Raji (cell line): ENCODE data around the gene MINDY1.

Experiments used
- POLR2A ChIP-seq: IDR thresholded peaks from 2 replicates; pipeline ENCODE4 v1.6.1; 2011; ENCODE audit warnings: low read depth, low read length, control low read depth; ENCODE audit not compliant: insufficient read depth

The MINDY1 gene

GRCh38 chr1:151002051-151002450, 4.7 kb downstream of the MINDY1 start:
- TF ChIP-seq POLR2A, result no peak

DNA sequence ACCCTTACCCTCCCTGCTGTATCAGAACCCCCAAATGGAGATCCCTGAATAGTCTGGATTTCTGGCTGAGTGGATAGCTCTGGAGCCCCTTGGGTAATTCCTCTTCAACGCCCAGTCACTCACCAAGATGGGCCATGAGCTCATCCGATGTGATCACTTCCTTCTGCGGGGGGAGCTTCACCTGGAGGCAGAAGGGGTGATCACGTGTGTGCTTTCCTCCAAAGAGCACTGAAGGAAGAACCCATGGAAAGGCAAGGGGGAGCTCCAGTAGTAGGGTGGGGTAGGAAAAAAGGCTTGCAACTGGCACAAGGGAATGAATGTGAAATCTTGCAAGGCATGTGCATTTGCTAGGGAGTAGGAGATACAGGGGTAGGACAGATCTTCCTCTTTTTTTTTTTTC, 5.1 kb downstream of the MINDY1 start:
- TF ChIP-seq POLR2A, result no peak

- no peak for TF ChIP-seq POLR2A
These were observed 6.3 kb downstream of the MINDY1 start for GRCh38 chr1:151000408-151000807.

- no peak for TF ChIP-seq POLR2A
These were observed 6.8 kb downstream of the MINDY1 start for GRCh38 chr1:150999926-151000325.

GRCh38 chr1:150999051-150999674, 7.5 kb downstream of the MINDY1 start:
- TF ChIP-seq POLR2A, result no peak

DNA sequence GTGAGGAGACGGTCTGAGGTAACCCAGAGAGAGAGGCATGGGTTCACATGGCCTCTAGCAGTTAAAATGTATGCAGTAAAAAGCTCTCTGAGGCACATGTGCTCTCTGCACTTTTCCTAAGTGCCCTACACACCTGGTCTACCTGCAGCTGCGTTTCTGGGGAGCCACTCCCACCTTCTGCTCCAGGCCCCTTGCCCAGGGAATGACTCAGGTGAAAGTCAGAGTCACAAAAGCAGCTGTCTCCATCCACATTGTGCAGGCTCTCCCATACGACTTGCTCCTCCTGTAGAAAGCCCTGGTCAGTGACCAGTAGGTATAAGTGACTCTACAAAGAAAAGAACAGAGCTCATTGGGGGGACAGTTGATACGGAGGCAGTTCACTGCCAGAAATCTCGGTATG, 8.8 kb downstream of the MINDY1 start:
- TF ChIP-seq POLR2A, result no peak

DNA sequence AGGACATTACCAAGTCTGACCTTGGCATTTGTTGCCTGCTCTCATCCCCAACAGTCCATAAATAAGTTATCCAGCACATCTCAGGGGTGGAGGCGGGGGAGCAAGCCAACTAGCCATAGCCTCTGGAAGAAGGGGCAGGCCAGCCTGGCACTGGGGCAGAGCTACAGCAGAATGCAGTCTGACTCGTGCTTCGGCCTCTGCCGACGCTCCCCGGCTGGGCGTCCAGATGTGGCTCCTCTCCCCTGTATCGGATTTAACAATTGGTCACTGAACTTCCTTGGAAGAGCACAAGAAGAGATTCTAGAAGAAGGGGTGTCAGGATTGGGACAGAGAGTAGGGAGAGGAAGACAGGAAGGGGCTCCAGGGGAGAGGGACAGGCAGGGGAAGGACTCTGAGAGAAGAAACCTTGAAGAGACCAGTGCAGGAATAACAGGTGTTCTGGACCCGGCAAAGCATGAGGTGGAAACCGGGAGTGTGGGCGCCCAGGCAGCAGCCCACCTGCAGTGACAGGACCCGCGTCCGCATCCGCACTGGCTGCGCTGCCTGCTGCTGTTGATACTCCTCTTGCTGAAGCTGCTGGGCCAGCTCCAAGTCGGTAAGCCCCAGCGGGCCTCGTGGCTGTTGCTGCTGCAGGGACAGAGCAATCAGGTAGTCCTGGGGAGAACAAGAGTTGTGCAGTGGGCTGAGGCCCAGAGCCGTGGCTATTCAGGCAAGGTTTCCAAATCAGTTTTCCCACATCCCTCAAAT, 9.4 kb downstream of the MINDY1 start:
- TF ChIP-seq POLR2A, result no peak

DNA sequence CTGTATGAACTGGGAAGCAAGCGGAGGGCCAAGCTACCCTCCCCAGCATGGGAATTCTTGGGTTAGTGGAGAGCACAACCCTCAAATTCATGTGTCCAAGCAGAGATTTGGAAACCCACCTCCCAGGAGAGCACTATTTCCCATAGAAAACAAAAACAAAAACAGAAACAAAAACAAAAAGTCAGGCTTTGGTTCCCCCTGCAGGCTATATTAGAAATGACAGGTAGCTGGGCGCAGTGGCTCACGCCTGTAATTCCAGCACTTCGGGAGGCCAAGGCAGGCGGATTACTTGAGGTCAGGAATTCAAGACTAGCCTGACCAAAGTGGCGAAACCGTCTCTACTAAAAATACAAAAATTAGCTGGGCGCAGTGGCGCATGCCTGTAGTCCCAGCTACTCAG, 10.8 kb downstream of the MINDY1 start:
- TF ChIP-seq POLR2A, result no peak

DNA sequence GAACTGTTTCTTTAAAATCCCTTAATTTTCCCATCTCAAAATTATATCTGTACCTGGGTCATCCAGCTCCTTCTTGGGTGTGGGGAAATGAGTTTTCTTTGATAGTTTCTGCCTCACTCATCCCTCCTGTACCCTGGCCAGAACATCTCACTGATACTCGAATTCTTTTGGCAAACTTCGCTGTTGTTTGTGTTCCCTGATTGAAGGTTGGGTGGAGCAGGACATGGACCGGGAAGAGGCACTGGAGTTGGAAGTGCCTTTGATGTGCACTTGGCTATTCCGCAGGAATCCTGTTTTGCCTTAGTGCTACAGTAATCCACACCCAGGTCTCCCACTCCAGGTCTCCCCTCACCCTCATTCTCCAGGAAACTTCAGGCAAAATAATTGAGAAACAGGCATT, 11.2 kb downstream of the MINDY1 start:
- no peak for TF ChIP-seq POLR2A

DNA sequence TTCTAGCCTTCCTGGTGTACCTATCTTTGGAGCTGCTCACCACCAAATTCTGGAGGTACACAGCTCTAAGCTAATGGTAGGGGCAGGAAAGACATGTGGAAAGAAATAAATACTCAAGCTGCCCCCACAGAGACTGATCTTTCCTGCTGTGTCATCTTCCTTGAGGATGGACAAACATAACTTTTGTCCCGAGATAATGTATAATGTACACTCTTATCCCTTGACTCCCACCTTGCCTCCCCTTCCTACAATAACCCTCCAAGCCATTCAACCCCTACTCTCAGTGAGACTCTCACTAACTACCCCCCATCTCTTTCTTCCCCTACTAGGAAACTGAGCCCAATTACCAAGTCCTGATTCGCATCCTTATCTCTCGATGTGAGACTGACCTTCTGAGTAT, 12.5 kb downstream of the MINDY1 start:
- no peak for TF ChIP-seq POLR2A

DNA sequence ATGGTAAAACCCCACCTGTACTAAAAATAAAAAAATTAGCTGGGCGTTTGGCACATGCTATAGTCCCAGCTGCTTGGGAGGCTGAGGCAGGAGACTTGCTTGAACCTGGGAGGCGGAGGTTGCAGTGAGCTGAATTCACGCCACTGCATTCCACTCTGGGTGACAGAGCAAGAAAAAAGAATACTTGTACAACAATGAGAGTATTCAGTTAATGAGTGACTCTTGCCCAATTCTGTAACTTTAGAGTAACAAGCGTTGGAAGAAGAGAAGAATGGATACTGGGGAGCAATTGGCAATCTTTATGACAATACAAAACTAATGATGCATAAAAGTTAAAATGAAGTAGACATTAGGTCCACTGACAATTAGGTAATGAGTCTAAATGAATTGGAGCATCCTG, 14.1 kb downstream of the MINDY1 start:
- TF ChIP-seq POLR2A, result no peak

GRCh38 chr1:150987924-150988323, 18.8 kb downstream of the MINDY1 start:
- no peak for TF ChIP-seq POLR2A

DNA sequence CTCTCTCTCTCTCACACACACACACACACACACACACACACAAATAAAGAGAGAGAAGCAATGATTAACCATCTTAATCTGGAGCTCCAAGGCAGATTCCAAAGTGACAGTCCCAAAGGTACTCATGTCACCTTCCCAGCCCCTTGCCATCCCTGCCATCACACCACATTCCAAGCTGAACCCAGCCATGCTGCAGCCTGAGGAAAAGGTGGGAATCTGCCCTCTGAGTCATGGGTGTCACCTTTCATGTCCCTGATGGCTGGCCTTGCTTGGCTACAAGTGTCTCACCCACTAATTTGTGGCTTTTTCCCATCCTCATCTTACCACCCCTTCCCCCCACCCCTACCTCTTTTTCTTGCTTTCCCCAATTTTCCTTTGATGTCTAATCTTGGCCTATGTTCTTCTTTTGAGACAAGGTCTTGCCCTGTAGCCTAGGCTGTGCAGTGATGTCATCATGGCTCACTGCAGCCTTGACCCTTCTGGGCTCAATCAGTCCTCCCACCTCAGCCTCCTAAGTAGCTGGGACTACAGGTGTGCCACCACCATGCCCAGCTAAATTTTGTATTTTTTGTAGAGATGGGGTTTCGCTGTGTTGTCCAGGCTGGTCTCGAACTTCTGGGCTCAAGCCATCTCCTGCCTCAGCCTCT, 21.4 kb downstream of the MINDY1 start:
- TF ChIP-seq POLR2A, result no peak

- no peak for TF ChIP-seq POLR2A
These were observed 24.6 kb downstream of the MINDY1 start, which contains the start of gene ANXA9 for GRCh38 chr1:150981805-150982712. Gene ANXA9 (plus strand): TSS chr1:150982292. CDS start chr1:150983106, 814 bp downstream.

DNA sequence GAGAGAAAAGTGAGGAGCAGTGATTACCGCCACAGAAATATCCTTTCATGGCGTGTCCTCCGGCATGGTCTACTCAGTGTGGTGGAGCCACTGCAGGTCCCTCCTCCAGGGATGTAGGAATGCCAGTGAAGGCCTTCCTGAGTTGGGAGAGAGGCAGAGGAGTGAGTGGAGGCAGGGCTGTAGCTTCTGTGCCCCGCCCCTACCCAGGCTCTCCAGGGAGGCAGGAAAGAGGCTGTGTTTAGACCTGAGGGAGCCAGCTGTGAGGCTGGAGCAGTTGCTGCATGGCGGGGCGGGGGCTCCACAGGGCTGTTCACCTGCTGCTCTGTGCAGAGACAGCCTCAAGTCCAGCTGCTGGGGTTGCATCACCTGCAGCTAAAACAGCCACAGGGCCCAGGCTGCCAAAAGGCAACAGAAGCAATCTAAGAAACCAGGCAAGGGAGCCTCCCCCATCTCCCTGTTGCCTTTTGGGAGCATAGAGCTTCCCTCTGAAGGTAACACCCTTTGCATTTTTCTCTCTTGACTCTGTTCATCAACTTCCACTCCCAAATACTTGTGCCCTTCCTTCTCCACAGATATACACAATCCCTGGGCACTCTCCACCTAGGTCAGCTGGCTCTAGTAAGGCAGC, 25.4 kb downstream of the MINDY1 start:
- no peak for TF ChIP-seq POLR2A
